ENCODE results near the gene DCDC2.

The DCDC2 gene

GRCh38 chr6:24157886-24158285 is 200.0 kb downstream of the DCDC2 start:
- no peak overlapping the region for H2BK5ac ChIP-seq (ENCODE audit: low read depth, low read length, poor library complexity)

GRCh38 chr6:24154121-24154520 is 203.7 kb downstream of the DCDC2 start:
- peak; percentile 7 to 49 for DNase-seq
- H3K27me3 ChIP-seq (ENCODE audit: insufficient read depth, low read length), result no peaks in the 10 kb centered on the region
- no peaks in the 10 kb centered on the region for H3K79me2 ChIP-seq (ENCODE audit: control insufficient read depth, insufficient read depth, low read length, poor library complexity)

More at GRCh38 chr6:24157886-24158285, 200.0 kb downstream of the DCDC2 start:
- Histone ChIP-seq H4K8ac (ENCODE audit: low read depth, low read length) (no peak overlapping the region), H3K4ac (ENCODE audit: low read depth, low read length) (no peak overlapping the region), H3K79me1 (ENCODE audit: low read length) (no peaks in the 10 kb centered on the region), H3K79me2 (ENCODE audit: control insufficient read depth, insufficient read depth, low read length, poor library complexity) (no peaks in the 10 kb centered on the region), H4K91ac (ENCODE audit: low read depth, low read length) (no peak overlapping the region), H2AK5ac (ENCODE audit: low read length) (no peak overlapping the region), H2AFZ (ENCODE audit: insufficient read depth, low read length, poor library complexity) (no peak overlapping the region), H3K4me1 (ENCODE audit: control insufficient read depth in 1 of 2, insufficient read depth in 2 of 2, low read length in 2 of 2) (no peaks in the 10 kb centered on the region), H3K4me2 (ENCODE audit: low read length) (no peak overlapping the region), H3K23ac (ENCODE audit: low read length) (no peak overlapping the region), H3K27ac (ENCODE audit: low read depth, low read length) (no peak overlapping the region), H3K18ac (ENCODE audit: low read length) (no peak overlapping the region), H3K36me3 (ENCODE audit: control insufficient read depth in 1 of 2, insufficient read depth in 2 of 2, low read length in 2 of 2) (peaks cover 0 to 1% of the 10 kb centered on the region in 2 experiments), H4K12ac (ENCODE audit: low read depth, low read length) (no peak overlapping the region), H2BK120ac (ENCODE audit: insufficient read depth, low read length, poor library complexity) (no peak overlapping the region), H3K4me3 (ENCODE audit: low read depth, low read length) (no peak overlapping the region), H3K14ac (ENCODE audit: low read length) (no peak overlapping the region), H2BK12ac (ENCODE audit: low read length) (no peak overlapping the region), H3K27me3 (ENCODE audit: insufficient read depth, low read length) (no peaks in the 10 kb centered on the region), H3K9me3 (ENCODE audit: insufficient read depth, low read depth, low read length) (no peaks in the 10 kb centered on the region), H3K9ac (ENCODE audit: low read length) (no peak overlapping the region)
- no CpG with 5 or more reads among the region's 1 CpG for WGBS (ENCODE audit: extremely low coverage, insufficient coverage, insufficient read length)
- DNase-seq, result no peak

GRCh38 chr6:24152014-24152413 is 205.8 kb downstream of the DCDC2 start:
- H3K4me1 ChIP-seq (ENCODE audit: control insufficient read depth in 1 of 2, insufficient read depth in 2 of 2, low read length in 2 of 2), result peaks cover 4 to 5% of the 10 kb centered on the region in 2 experiments
- H3K79me2 ChIP-seq (ENCODE audit: control insufficient read depth, insufficient read depth, low read length, poor library complexity), result no peaks in the 10 kb centered on the region
- no peaks in the 10 kb centered on the region for H3K27me3 ChIP-seq (ENCODE audit: insufficient read depth, low read length)
- peaks cover 2% of the 10 kb centered on the region for H3K9me3 ChIP-seq (ENCODE audit: insufficient read depth, low read depth, low read length)
- H2AFZ ChIP-seq (ENCODE audit: insufficient read depth, low read length, poor library complexity), result no peak overlapping the region
- no peak overlapping the region for H3K4me2 ChIP-seq (ENCODE audit: low read length)
- no peak overlapping the region for H2AK5ac ChIP-seq (ENCODE audit: low read length)
- no peak overlapping the region for H3K14ac ChIP-seq (ENCODE audit: low read length)
- H3K36me3 ChIP-seq (ENCODE audit: control insufficient read depth in 1 of 2, insufficient read depth in 2 of 2, low read length in 2 of 2), result no peaks in the 10 kb centered on the region
- no peak overlapping the region for H3K4ac ChIP-seq (ENCODE audit: low read depth, low read length)
- no peak overlapping the region for H4K8ac ChIP-seq (ENCODE audit: low read depth, low read length)
- H2BK12ac ChIP-seq (ENCODE audit: low read length), result no peak overlapping the region
- no CpG with 5 or more reads among the region's 1 CpG for WGBS (ENCODE audit: extremely low coverage, insufficient coverage, insufficient read length)
- no peak overlapping the region for H2BK5ac ChIP-seq (ENCODE audit: low read depth, low read length, poor library complexity)
- no peak overlapping the region for H3K18ac ChIP-seq (ENCODE audit: low read length)
- H4K91ac ChIP-seq (ENCODE audit: low read depth, low read length), result no peak overlapping the region
- no peak overlapping the region for H2BK120ac ChIP-seq (ENCODE audit: insufficient read depth, low read length, poor library complexity)
- H3K4me3 ChIP-seq (ENCODE audit: low read depth, low read length), result no peak overlapping the region
- H4K12ac ChIP-seq (ENCODE audit: low read depth, low read length), result no peak overlapping the region
- H3K79me1 ChIP-seq (ENCODE audit: low read length), result no peaks in the 10 kb centered on the region
- H3K23ac ChIP-seq (ENCODE audit: low read length), result no peak overlapping the region
- no peak overlapping the region for H3K27ac ChIP-seq (ENCODE audit: low read depth, low read length)
- no peak overlapping the region for H3K9ac ChIP-seq (ENCODE audit: low read length)
- DNase-seq, result no peak

More at GRCh38 chr6:24154121-24154520, 203.7 kb downstream of the DCDC2 start:
- no peak overlapping the region for H3K14ac ChIP-seq (ENCODE audit: low read length)
- H2AFZ ChIP-seq (ENCODE audit: insufficient read depth, low read length, poor library complexity), result no peak overlapping the region
- H3K36me3 ChIP-seq (ENCODE audit: control insufficient read depth in 1 of 2, insufficient read depth in 2 of 2, low read length in 2 of 2), result no peaks in the 10 kb centered on the region
- H3K18ac ChIP-seq (ENCODE audit: low read length), result no peak overlapping the region
- no peak overlapping the region for H3K23ac ChIP-seq (ENCODE audit: low read length)
- H3K4me2 ChIP-seq (ENCODE audit: low read length), result no peak overlapping the region
- peaks cover 2% of the 10 kb centered on the region for H3K9me3 ChIP-seq (ENCODE audit: insufficient read depth, low read depth, low read length)
- H2BK5ac ChIP-seq (ENCODE audit: low read depth, low read length, poor library complexity), result no peak overlapping the region
- H3K9ac ChIP-seq (ENCODE audit: low read length), result no peak overlapping the region
- H4K12ac ChIP-seq (ENCODE audit: low read depth, low read length), result no peak overlapping the region
- no peak overlapping the region for H2AK5ac ChIP-seq (ENCODE audit: low read length)
- no peak overlapping the region for H2BK12ac ChIP-seq (ENCODE audit: low read length)
- no peak overlapping the region for H2BK120ac ChIP-seq (ENCODE audit: insufficient read depth, low read length, poor library complexity)
- no peak overlapping the region for H3K27ac ChIP-seq (ENCODE audit: low read depth, low read length)
- no peak overlapping the region for H3K4ac ChIP-seq (ENCODE audit: low read depth, low read length)
- H3K79me1 ChIP-seq (ENCODE audit: low read length), result no peaks in the 10 kb centered on the region
- H4K8ac ChIP-seq (ENCODE audit: low read depth, low read length), result no peak overlapping the region
- H3K4me3 ChIP-seq (ENCODE audit: low read depth, low read length), result no peak overlapping the region
- no peaks in the 10 kb centered on the region for H3K4me1 ChIP-seq (ENCODE audit: control insufficient read depth in 1 of 2, insufficient read depth in 2 of 2, low read length in 2 of 2)
- H4K91ac ChIP-seq (ENCODE audit: low read depth, low read length), result no peak overlapping the region

- no peak overlapping the region for H3K4me3 ChIP-seq (ENCODE audit: low read depth, low read length)
- no peak overlapping the region for H2BK120ac ChIP-seq (ENCODE audit: insufficient read depth, low read length, poor library complexity)
- H3K4me2 ChIP-seq (ENCODE audit: low read length), result no peak overlapping the region
- H3K4ac ChIP-seq (ENCODE audit: low read depth, low read length), result no peak overlapping the region
- no CpG with 5 or more reads among the region's 3 CpGs for WGBS (ENCODE audit: extremely low coverage, insufficient coverage, insufficient read length)
- no peaks in the 10 kb centered on the region for H3K79me2 ChIP-seq (ENCODE audit: control insufficient read depth, insufficient read depth, low read length, poor library complexity)
- H4K8ac ChIP-seq (ENCODE audit: low read depth, low read length), result no peak overlapping the region
- no peak overlapping the region for H3K14ac ChIP-seq (ENCODE audit: low read length)
- H2BK5ac ChIP-seq (ENCODE audit: low read depth, low read length, poor library complexity), result no peak overlapping the region
- no peak overlapping the region for H3K9ac ChIP-seq (ENCODE audit: low read length)
- no peak overlapping the region for H2AFZ ChIP-seq (ENCODE audit: insufficient read depth, low read length, poor library complexity)
- no peaks in the 10 kb centered on the region for H3K27me3 ChIP-seq (ENCODE audit: insufficient read depth, low read length)
- no peak for DNase-seq
- H2BK12ac ChIP-seq (ENCODE audit: low read length), result no peak overlapping the region
- no peak overlapping the region for H2AK5ac ChIP-seq (ENCODE audit: low read length)
- H3K4me1 ChIP-seq (ENCODE audit: control insufficient read depth in 1 of 2, insufficient read depth in 2 of 2, low read length in 2 of 2), result peaks cover 5 to 10% of the 10 kb centered on the region in 2 experiments
- H3K27ac ChIP-seq (ENCODE audit: low read depth, low read length), result no peak overlapping the region
- H3K9me3 ChIP-seq (ENCODE audit: insufficient read depth, low read depth, low read length), result peaks cover 2% of the 10 kb centered on the region
- H3K18ac ChIP-seq (ENCODE audit: low read length), result no peak overlapping the region
- no peaks in the 10 kb centered on the region for H3K36me3 ChIP-seq (ENCODE audit: control insufficient read depth in 1 of 2, insufficient read depth in 2 of 2, low read length in 2 of 2)
- no peak overlapping the region for H4K12ac ChIP-seq (ENCODE audit: low read depth, low read length)
- no peak overlapping the region for H3K23ac ChIP-seq (ENCODE audit: low read length)
- no peaks in the 10 kb centered on the region for H3K79me1 ChIP-seq (ENCODE audit: low read length)
- no peak overlapping the region for H4K91ac ChIP-seq (ENCODE audit: low read depth, low read length)
Observed at GRCh38 chr6:24149836-24150235, 208.0 kb downstream of the DCDC2 start.
